ENCODE results near the gene SLF2.

DNA sequence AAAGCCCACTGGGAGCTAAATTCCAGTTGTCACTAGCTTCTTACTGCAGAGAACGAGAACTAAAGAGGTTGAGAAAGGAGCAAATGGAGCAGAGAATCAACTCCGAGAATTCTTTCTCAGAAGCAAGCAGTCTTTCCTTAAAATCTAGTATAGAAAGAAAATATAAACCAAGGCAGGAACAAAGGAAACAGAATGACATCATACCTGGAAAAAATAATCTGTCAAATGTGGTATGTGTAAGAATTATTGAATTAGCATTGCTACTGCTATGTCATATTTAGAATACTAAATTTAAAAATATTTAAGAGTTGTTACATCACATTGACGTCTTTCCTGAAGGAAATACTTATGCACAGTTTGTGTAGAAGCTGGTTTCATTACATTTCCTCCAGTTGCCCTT lies 4.3 kb downstream of the SLF2 start:
- no peak for TF ChIP-seq SUZ12 (IDR thresholded peaks at IDR 0.05; ENCODE audit: extremely low read depth, insufficient read depth, insufficient read length)
- no peak for TF ChIP-seq YY1 (IDR thresholded peaks at IDR 0.05; ENCODE audit: insufficient read depth, insufficient read length)
